GM18517 (cell line): ENCODE results near the gene CMTM4.
"Not testable (repeated sequence)": the region's sequence is repeated elsewhere in the genome, so short reads cannot be mapped to it uniquely, and the experiment has no call there.

Source experiments
- ATAC-seq: cut with Tn5 transposase; IDR thresholded peaks from one replicate; pipeline ENCODE4 v1.9.1; 2021; ENCODE audit warnings: mild to moderate bottlenecking, moderate library complexity; ENCODE audit not compliant: unreplicated experiment

The CMTM4 gene

GRCh38 chr16:66617728-66618127 is 78.8 kb downstream of the CMTM4 start:
- ATAC-seq: no peak

GRCh38 chr16:66617010-66617434 is 79.5 kb downstream of the CMTM4 start:
- ATAC-seq: no peak

GRCh38 chr16:66616592-66616991 is 80.0 kb downstream of the CMTM4 start:
- ATAC-seq: no peak

- ATAC-seq: no peak
Measured at GRCh38 chr16:66616169-66616568, 80.4 kb downstream of the CMTM4 start.

- ATAC-seq: no peak
Measured at GRCh38 chr16:66614161-66614802, 82.3 kb downstream of the CMTM4 start.

- no peak for ATAC-seq
Measured at GRCh38 chr16:66612422-66612821, 84.1 kb downstream of the CMTM4 start.

- ATAC-seq: not testable (repeated sequence)
Measured at GRCh38 chr16:66611911-66612310, 84.6 kb downstream of the CMTM4 start.

- no peak for ATAC-seq
Measured at GRCh38 chr16:66610111-66610820, 86.3 kb downstream of the CMTM4 start.

GRCh38 chr16:66609139-66609510 is 87.4 kb downstream of the CMTM4 start:
- no peak for ATAC-seq

GRCh38 chr16:66608241-66609138 is 88.1 kb downstream of the CMTM4 start:
- ATAC-seq: no peak

GRCh38 chr16:66605979-66606751 is 90.4 kb downstream of the CMTM4 start:
- peak; percentile 61 for ATAC-seq

- no peak for ATAC-seq
Measured at GRCh38 chr16:66605177-66605978, 91.2 kb downstream of the CMTM4 start.

- peak; percentile 47 for ATAC-seq
Measured at GRCh38 chr16:66604376-66605176, 92.0 kb downstream of the CMTM4 start, which contains the start of gene CMTM3. CMTM3 (plus strand) TSS chr16:66604704; CDS start chr16:66604806, 102 bp downstream.

- ATAC-seq: no peak
Measured at GRCh38 chr16:66603537-66604375, 92.8 kb downstream of the CMTM4 start.

GRCh38 chr16:66601471-66601870 is 95.1 kb downstream of the CMTM4 start:
- ATAC-seq: no peak

- no peak for ATAC-seq
Measured at GRCh38 chr16:66600477-66600876, 96.1 kb downstream of the CMTM4 start.

GRCh38 chr16:66599726-66600125 is 96.8 kb downstream of the CMTM4 start:
- ATAC-seq: no peak

- ATAC-seq: no peak
Measured at GRCh38 chr16:66598111-66598510, 98.4 kb downstream of the CMTM4 start.
